ENCODE measurements around the gene AKAP8.
"Not testable (repeated sequence)": the region's sequence is repeated elsewhere in the genome, so short reads cannot be mapped to it uniquely, and the experiment has no call there.

Gene AKAP8

GRCh38 chr19:15373644-15374043 lies 5.9 kb downstream of the AKAP8 start:
- DNase-seq (ENCODE audit: low read depth in 3 of 3), result no peak

GRCh38 chr19:15372891-15373301 lies 6.7 kb downstream of the AKAP8 start:
- DNase-seq (ENCODE audit: low read depth in 3 of 3), result no peak

- peak in 1 of 3 donors; percentile 20 for DNase-seq (ENCODE audit: low read depth in 3 of 3)
Measured at GRCh38 chr19:15372470-15372869, 7.1 kb downstream of the AKAP8 start.

- DNase-seq (ENCODE audit: low read depth in 3 of 3), result no peak
Measured at GRCh38 chr19:15371786-15372380, 7.7 kb downstream of the AKAP8 start.

GRCh38 chr19:15371119-15371518 lies 8.5 kb downstream of the AKAP8 start:
- no peak for DNase-seq (ENCODE audit: low read depth in 3 of 3)

GRCh38 chr19:15369594-15369891 lies 10.0 kb downstream of the AKAP8 start:
- no peak for DNase-seq (ENCODE audit: low read depth in 3 of 3)

- no peak for DNase-seq (ENCODE audit: low read depth in 3 of 3)
Measured at GRCh38 chr19:15368798-15369593, 10.6 kb downstream of the AKAP8 start.

GRCh38 chr19:15368051-15368632 lies 11.4 kb downstream of the AKAP8 start:
- no peak for DNase-seq (ENCODE audit: low read depth in 3 of 3)

GRCh38 chr19:15367439-15367838 lies 12.1 kb downstream of the AKAP8 start:
- DNase-seq (ENCODE audit: low read depth in 3 of 3), result no peak

- no peak for DNase-seq (ENCODE audit: low read depth in 3 of 3)
Measured at GRCh38 chr19:15365264-15365663, 14.3 kb downstream of the AKAP8 start.

GRCh38 chr19:15363791-15364190 lies 15.8 kb downstream of the AKAP8 start:
- not testable (repeated sequence) for DNase-seq (ENCODE audit: low read depth in 3 of 3)

GRCh38 chr19:15363048-15363447 lies 16.5 kb downstream of the AKAP8 start:
- not testable (repeated sequence) for DNase-seq (ENCODE audit: low read depth in 3 of 3)

GRCh38 chr19:15360015-15360414 lies 19.6 kb downstream of the AKAP8 start:
- not testable (repeated sequence) for DNase-seq (ENCODE audit: low read depth in 3 of 3)

GRCh38 chr19:15358918-15359317 lies 20.7 kb downstream of the AKAP8 start:
- DNase-seq (ENCODE audit: low read depth in 3 of 3), result no peak

GRCh38 chr19:15357906-15358305 lies 21.7 kb downstream of the AKAP8 start:
- no peak for DNase-seq (ENCODE audit: low read depth in 3 of 3)

- DNase-seq (ENCODE audit: low read depth in 3 of 3), result no peak
Measured at GRCh38 chr19:15354566-15355296, 24.9 kb downstream of the AKAP8 start.

GRCh38 chr19:15353908-15354307 lies 25.7 kb downstream of the AKAP8 start:
- no peak for DNase-seq (ENCODE audit: low read depth in 3 of 3)

- not testable (repeated sequence) for DNase-seq (ENCODE audit: low read depth in 3 of 3)
Measured at GRCh38 chr19:15352535-15352934, 27.1 kb downstream of the AKAP8 start.

GRCh38 chr19:15341328-15341727 lies 38.3 kb downstream of the AKAP8 start:
- DNase-seq (ENCODE audit: low read depth in 3 of 3), result not testable (repeated sequence)

- no peak for DNase-seq (ENCODE audit: low read depth in 3 of 3)
Measured at GRCh38 chr19:15340086-15340485, 39.5 kb downstream of the AKAP8 start.

- DNase-seq (ENCODE audit: low read depth in 3 of 3), result no peak
Measured at GRCh38 chr19:15337202-15337601, 42.4 kb downstream of the AKAP8 start.

GRCh38 chr19:15335992-15336391 lies 43.6 kb downstream of the AKAP8 start:
- DNase-seq (ENCODE audit: low read depth in 3 of 3), result not testable (repeated sequence)

Data from stimulated activated CD4-positive, alpha-beta T cell treated with anti-CD3 and anti-CD28 coated beads, TNF-alpha, amount 100 ng/mL, for 48 hours (primary cell).